PFSK-1 (cell line): ENCODE measurements around the gene LRRC42. TPM values are rescaled to one million over a fixed set of nuclear protein-coding genes. Genes with fewer than 3 reads are reported as not detected.

ENCODE experiments used
- FOXP2 ChIP-seq: optimal IDR thresholded peaks from 2 replicates; pipeline ENCODE3; 2011; ENCODE audit warnings: borderline replicate concordance, control low read depth, inconsistent platforms; ENCODE audit not compliant: insufficient read depth; ENCODE audit errors: extremely low read length, extremely low read depth
- POLR2AphosphoS5 ChIP-seq: IDR thresholded peaks from 2 replicates; pipeline ENCODE4 v1.6.1; 2012; ENCODE audit warnings: low read depth, mild to moderate bottlenecking, control low read depth, low read length, moderate library complexity
- SIN3A ChIP-seq: IDR thresholded peaks from 2 replicates; pipeline ENCODE4 v1.6.1; 2012; ENCODE audit warnings: mild to moderate bottlenecking, low read length, moderate library complexity, borderline replicate concordance; ENCODE audit not compliant: insufficient read depth
- TAF1 ChIP-seq: IDR thresholded peaks from 2 replicates; pipeline ENCODE4 v1.6.1; 2012; ENCODE audit warnings: low read length, control low read depth, borderline replicate concordance; ENCODE audit not compliant: insufficient read depth
- polyA plus RNA-seq: library from polyadenylated mRNA; unstranded; fragments of >200 nt; gene quantifications from one replicate; pipeline ENCODE4 v1.2.1, GENCODE V29; 2012; ENCODE audit warnings: low read depth, missing spikeins; ENCODE audit not compliant: insufficient read length
- TF ChIP-seq, protein P1 (sequence below), 2 experiments: IDR thresholded peaks; 2 replicates each; pipeline versions ENCODE4 v1.6.1 to v1.8.0; 2011 to 2012; ENCODE audit warnings: low read depth in 2 of 2, low read length in 2 of 2, control low read depth in 1 of 2, inconsistent platforms in 1 of 2, mild to moderate bottlenecking in 1 of 2, moderate library complexity in 1 of 2; ENCODE audit not compliant: insufficient read depth in 1 of 2

The LRRC42 gene, protein sequence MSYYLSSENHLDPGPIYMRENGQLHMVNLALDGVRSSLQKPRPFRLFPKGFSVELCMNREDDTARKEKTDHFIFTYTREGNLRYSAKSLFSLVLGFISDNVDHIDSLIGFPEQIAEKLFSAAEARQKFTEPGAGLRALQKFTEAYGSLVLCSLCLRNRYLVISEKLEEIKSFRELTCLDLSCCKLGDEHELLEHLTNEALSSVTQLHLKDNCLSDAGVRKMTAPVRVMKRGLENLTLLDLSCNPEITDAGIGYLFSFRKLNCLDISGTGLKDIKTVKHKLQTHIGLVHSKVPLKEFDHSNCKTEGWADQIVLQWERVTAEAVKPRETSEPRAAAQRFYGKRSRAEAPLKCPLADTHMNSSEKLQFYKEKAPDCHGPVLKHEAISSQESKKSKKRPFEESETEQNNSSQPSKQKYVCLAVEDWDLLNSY
- 32.2 TPM for polyA plus RNA-seq

DNA sequence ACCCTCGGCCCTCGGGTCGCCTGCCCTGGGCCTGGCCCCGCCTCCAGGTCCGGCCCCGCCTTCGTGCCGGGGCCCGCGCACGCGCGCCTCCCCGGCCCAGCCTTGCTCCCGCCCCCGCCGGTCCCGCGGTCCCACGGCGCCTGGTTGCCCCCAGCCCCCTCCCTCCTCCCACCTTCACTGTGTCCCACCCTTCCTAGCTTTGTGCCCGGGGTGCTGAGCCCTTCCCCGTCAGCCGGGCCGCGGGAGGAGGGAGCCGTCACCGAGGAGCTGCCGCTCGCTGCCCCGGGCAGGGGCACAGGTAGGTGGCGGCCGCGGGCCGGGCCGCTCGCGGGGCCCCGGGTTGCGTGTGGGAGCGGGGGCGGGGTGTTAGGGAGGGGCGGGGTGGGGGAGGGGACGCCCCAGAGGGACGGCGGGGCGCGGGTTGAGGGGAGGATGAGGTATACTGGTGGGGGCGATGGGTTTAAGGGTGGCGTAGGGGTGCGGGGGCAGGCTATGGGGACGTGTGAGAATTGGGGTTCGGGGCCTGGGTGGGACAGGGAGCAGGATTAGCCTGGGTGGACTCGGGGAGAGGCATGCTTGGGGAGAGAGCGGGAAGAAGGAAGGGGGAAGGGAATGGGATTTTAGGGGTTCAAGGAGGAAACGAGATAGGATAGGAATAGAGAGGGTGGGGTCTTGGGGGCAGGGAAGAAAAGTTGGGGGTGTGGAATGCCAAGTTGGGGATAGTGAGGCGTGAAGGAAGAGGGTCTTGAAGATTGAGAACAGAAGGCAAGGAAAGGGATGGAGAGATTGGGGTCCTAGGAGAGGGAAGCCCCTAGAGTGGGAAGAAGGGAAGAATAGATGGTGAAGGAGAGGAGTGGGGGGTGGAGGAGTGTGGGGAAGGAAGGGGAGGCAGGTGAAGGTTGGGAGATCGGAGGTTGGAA lies at the start of gene LRRC42:
Gene LRRC42 (plus strand): TSS at position 99 of the 920 bp plus-strand sequence. CDS start 5,650 bp downstream, outside the sequence.
- TF ChIP-seq TAF1 (0 out of 2 replicates have a peak, but pooled peaks have one; percentile 31), FOXP2 (no peak)

DNA sequence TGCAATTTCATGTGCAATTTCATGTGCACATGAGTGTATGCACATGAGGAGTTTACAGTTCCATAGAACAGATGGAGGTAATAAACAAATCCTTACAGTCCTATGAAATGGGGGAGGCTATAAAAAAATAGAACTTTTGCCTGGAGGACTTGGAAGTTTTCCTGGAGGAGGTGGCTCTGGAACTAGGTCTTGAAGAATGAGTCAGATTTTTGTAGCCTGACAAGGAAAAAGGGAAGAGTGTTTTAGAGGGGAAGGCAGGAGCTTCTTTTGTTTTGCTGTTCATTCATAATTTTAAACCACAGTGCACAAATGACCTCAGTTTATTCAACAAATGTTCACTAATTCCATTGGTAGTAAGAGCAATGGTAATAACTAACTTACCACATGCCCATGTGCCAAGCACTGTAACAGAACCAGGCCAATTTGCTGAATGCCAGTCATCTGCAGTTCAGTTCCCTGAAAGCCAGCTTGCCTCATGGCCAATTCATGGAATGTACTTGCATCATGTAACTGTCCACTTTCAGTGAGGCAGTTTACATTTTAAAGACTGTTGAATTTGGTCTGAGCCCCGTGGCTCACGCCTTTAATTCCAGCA lies 49.4 kb upstream of the LRRC42 start:
- TF ChIP-seq FOXP2 (no peak), TAF1 (no peak), POLR2AphosphoS5 (peak; percentile 42; the same call in 1 of the 2 replicates), SIN3A (no peak)
- TF ChIP-seq, protein P1, sequence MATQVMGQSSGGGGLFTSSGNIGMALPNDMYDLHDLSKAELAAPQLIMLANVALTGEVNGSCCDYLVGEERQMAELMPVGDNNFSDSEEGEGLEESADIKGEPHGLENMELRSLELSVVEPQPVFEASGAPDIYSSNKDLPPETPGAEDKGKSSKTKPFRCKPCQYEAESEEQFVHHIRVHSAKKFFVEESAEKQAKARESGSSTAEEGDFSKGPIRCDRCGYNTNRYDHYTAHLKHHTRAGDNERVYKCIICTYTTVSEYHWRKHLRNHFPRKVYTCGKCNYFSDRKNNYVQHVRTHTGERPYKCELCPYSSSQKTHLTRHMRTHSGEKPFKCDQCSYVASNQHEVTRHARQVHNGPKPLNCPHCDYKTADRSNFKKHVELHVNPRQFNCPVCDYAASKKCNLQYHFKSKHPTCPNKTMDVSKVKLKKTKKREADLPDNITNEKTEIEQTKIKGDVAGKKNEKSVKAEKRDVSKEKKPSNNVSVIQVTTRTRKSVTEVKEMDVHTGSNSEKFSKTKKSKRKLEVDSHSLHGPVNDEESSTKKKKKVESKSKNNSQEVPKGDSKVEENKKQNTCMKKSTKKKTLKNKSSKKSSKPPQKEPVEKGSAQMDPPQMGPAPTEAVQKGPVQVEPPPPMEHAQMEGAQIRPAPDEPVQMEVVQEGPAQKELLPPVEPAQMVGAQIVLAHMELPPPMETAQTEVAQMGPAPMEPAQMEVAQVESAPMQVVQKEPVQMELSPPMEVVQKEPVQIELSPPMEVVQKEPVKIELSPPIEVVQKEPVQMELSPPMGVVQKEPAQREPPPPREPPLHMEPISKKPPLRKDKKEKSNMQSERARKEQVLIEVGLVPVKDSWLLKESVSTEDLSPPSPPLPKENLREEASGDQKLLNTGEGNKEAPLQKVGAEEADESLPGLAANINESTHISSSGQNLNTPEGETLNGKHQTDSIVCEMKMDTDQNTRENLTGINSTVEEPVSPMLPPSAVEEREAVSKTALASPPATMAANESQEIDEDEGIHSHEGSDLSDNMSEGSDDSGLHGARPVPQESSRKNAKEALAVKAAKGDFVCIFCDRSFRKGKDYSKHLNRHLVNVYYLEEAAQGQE (IDR thresholded peaks at IDR 0.05; ENCODE audit: insufficient read depth in 1 of 2, low read depth in 2 of 2, low read length in 2 of 2) = no peak

DNA sequence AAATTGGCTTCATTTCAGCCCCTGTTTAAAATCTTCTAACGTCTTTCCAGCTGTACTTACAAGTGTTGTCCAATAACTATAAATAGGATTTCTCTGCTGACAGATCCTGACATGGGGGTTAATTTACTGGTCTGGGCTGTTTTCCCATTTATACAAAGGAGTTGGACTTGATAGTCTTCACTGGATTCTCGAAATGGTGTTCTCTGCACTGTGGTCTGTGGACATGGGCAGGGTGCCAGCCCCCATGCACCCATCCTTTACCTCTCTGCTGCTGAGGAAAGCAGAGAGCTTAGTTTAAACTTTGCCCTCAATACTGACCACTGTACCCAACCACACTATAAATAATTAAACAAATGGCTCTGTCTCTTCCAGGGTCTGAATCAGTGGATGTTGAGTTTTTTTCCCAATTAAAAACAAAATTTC lies 46.9 kb upstream of the LRRC42 start:
- TF ChIP-seq POLR2AphosphoS5 (no peak), FOXP2 (no peak), TAF1 (no peak)

DNA sequence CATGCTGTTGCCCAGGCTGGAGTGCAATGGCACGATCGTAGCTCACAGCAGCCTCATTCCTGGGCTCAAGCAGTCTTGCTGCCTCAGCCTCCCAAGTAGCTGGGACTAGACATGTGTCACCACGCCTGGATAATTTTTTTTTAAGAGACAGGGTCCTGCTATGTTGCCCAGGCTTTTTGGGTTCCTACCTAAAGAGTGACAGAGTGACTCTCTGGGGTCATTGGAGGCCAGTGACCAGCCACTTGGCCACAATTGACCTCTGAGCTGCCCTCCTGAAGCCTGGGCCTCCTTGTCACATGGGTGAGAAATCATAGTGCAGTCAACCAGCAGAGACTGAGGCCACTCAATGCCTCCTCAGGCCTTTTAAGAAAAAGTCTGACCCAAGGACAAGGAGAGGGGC lies 46.4 kb upstream of the LRRC42 start:
- TF ChIP-seq FOXP2 = no peak
- TF ChIP-seq, protein P1 (IDR thresholded peaks at IDR 0.05; ENCODE audit: insufficient read depth in 1 of 2, low read depth in 2 of 2, low read length in 2 of 2) = no peak
- no peak for TF ChIP-seq POLR2AphosphoS5
- TF ChIP-seq TAF1 = no peak
- TF ChIP-seq SIN3A = no peak

DNA sequence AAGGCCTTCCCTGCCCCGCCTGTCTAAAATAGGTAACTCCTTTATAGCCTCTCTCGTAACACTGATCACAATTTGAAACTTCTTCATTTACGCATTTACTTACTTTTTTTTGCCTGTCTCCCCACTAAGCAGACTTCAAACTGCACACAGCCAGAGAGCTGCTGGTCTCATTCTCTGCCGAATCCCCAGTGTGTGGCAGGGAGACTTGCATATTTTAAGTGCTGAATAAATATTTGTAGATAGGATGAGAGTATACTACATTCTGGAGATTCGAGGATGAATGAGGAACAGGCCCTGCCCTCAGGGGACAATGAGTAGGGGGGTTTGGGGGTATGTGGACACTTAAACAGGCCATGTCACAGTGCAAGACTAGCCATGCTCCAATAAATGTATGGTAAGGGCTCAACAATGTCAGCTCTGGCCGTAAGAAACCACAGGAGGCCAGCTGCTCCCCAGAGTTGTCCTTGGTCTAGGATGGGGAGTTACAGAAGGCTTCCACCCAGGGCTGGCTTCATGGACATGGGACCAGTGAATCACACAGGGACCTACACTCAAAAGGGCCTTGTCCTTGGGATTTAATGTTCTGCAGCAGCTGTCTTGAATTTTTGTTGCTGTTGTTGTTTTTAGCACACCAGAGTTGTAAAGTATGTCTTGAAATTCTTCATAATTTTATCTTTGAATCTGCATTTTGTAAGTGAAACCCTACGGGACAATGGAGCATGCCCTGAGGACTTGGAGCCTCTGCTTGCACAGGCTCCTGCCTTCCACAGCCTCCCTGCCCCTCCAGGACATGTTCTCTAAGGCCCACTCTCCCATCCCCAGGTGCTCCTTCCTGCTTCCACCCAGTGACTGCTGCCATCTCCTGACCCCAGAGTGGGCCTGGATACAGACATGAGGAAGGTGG lies 43.7 kb upstream of the LRRC42 start:
- TF ChIP-seq SIN3A (no peak), TAF1 (no peak), POLR2AphosphoS5 (no peak), FOXP2 (no peak)
- TF ChIP-seq, protein P1 (IDR thresholded peaks at IDR 0.05; ENCODE audit: insufficient read depth in 1 of 2, low read depth in 2 of 2, low read length in 2 of 2) = no peak
